T-cell (primary cell): Measurements from ENCODE around the gene CDK5RAP1. TPM values are rescaled to one million over a fixed set of nuclear protein-coding genes. Genes with fewer than 3 reads are reported as not detected.

Experiments used
- ATAC-seq, 4 experiments: fragments of 200-7000 bp in 3 of 4; fragments of 150-1000 bp in 1 of 4; cut with Tn5 transposase; replicated peaks in 1 of 4; 1 replicate in 3 of 4; 2 replicates in 1 of 4; pipeline ENCODE4 v1.10.0; 2021; ENCODE audit warnings: moderate library complexity in 3 of 4, mild to moderate bottlenecking in 2 of 4, moderate number of reproducible peaks in 1 of 4
- CTCF ChIA-PET, 2 donors: fragments of 300-600 bp; sonication (Branson Sonifier 250); formaldehyde crosslinking; loops; one replicate each; lab custom pipeline; 2022; ENCODE audit warnings: antibody characterized with exemption in 2 of 2; lab: Charles Lee
- POLR2A ChIA-PET, 2 donors: fragments of 300-600 bp; sonication (Branson Sonifier 250); formaldehyde crosslinking; loops; one replicate each; lab custom pipeline; 2022; ENCODE audit warnings: antibody characterized with exemption in 2 of 2; lab: Charles Lee
- DNase-seq, 35 experiments: peaks; one replicate each; pipeline versions ENCODE4 v3.0.0 to v3.0.0-alpha.2; 2013 to 2023
- H3K27ac ChIP-seq: one replicate; pipeline ENCODE4 v1.5.1; 2013; ENCODE audit warnings: low read length
- H3K27me3 ChIP-seq, 2 experiments: replicated peaks in 1 of 2; 1 replicate in 1 of 2; 2 replicates in 1 of 2; pipeline versions ENCODE4 v1.6.1 to v1.7.0; 2013; ENCODE audit warnings: low read length in 1 of 2, mixed read lengths in 1 of 2; ENCODE audit not compliant: control insufficient read depth in 2 of 2, insufficient read depth in 2 of 2; ENCODE audit errors: extremely low read depth in 1 of 2
- H3K36me3 ChIP-seq, 2 donors: 1 replicate in 1 of 2; 2 replicates in 1 of 2; pipeline versions ENCODE4 v1.6.1 to v1.7.0; 2013; ENCODE audit warnings: low read length in 1 of 2; ENCODE audit not compliant: control insufficient read depth in 2 of 2, insufficient read depth in 1 of 2; ENCODE audit errors: extremely low read depth in 1 of 2
- H3K4me1 ChIP-seq, 2 experiments: 1 replicate in 1 of 2; 2 replicates in 1 of 2; pipeline versions ENCODE4 v1.6.1 to v1.7.0; 2013; ENCODE audit warnings: low read length in 2 of 2, mixed read lengths in 1 of 2; ENCODE audit not compliant: insufficient read depth in 2 of 2, control insufficient read depth in 1 of 2; ENCODE audit errors: extremely low read depth in 1 of 2
- H3K4me3 ChIP-seq, 2 donors: 1 replicate in 1 of 2; 2 replicates in 1 of 2; pipeline versions ENCODE4 v1.5.1 to v1.7.0; 2013; ENCODE audit warnings: mild to moderate bottlenecking in 2 of 2, low read length in 1 of 2, moderate library complexity in 1 of 2; ENCODE audit not compliant: control insufficient read depth in 1 of 2; ENCODE audit errors: extremely low read depth in 1 of 2
- H3K9me3 ChIP-seq: 2 replicates; pipeline ENCODE4 v1.7.0; 2013
- H3K27ac Mint-ChIP-seq, 2 donors: one replicate each; pipeline ENCODE4 v1.8.0; 2020 to 2021; ENCODE audit warnings: mild to moderate bottlenecking in 2 of 2, mixed read lengths in 2 of 2
- H3K27me3 Mint-ChIP-seq, 2 donors: one replicate each; pipeline ENCODE4 v1.8.0; 2021 to 2022; ENCODE audit warnings: mixed read lengths in 2 of 2
- H3K36me3 Mint-ChIP-seq: one replicate; pipeline ENCODE4 v1.8.0; 2021; ENCODE audit warnings: mixed read lengths
- H3K4me1 Mint-ChIP-seq, 3 donors: one replicate each; pipeline ENCODE4 v1.8.0; 2020 to 2022; ENCODE audit warnings: mixed read lengths in 3 of 3, mild to moderate bottlenecking in 1 of 3
- H3K4me3 Mint-ChIP-seq, 3 donors: one replicate each; pipeline ENCODE4 v1.8.0; 2020 to 2022; ENCODE audit warnings: mild to moderate bottlenecking in 3 of 3, mixed read lengths in 3 of 3, moderate library complexity in 3 of 3
- H3K9me3 Mint-ChIP-seq, 3 donors: one replicate each; pipeline ENCODE4 v1.8.0; 2020 to 2022; ENCODE audit warnings: mixed read lengths in 3 of 3
- WGBS: methylation state at CpG from one replicate; pipeline ENCODE4 v1.1.5; 2013; ENCODE audit warnings: missing lambda C conversion rate; ENCODE audit not compliant: insufficient coverage; 5-methylcytosine and 5-hydroxymethylcytosine counted together
- total RNA-seq, 35 experiments: library from RNA in 6 of 35; stranded (reverse) in 6 of 35; fragments of 120-200 nt in 1 of 35; gene quantifications; one replicate each; pipeline versions ENCODE4 v1.2.1 to v1.2.4 and lab custom pipeline; 2013 to 2026

Gene CDK5RAP1
- total RNA-seq, 5 donors from 2014 or later (not counting 1 experiment from before 2014, with no cell fraction given) = 42.1 to 54.3 (median 49.1) TPM

- no peaks in the 10 kb centered on the region for H3K4me1 ChIP-seq
- no peaks in the 10 kb centered on the region for H3K9me3 ChIP-seq
- H3K4me3 Mint-ChIP-seq = no peak overlapping the region
- H3K4me1 Mint-ChIP-seq = no peaks in the 10 kb centered on the region
- DNase-seq = no peak
- no peak for ATAC-seq
- ChIA-PET POLR2A (no interaction called here), CTCF (no interaction called here)
- H3K36me3 Mint-ChIP-seq = no peaks in the 10 kb centered on the region
- 86% methylated on average over 16 of the region's 20 CpGs for WGBS
- no peak overlapping the region for H3K4me3 ChIP-seq
- H3K27me3 ChIP-seq = peaks cover 2 to 24% of the 10 kb centered on the region in 2 experiments
- no peak overlapping the region for H3K27ac Mint-ChIP-seq
- H3K27ac ChIP-seq = no peak overlapping the region
- H3K36me3 ChIP-seq = no peaks in the 10 kb centered on the region
- peaks cover 7 to 11% of the 10 kb centered on the region in 2 donors for H3K27me3 Mint-ChIP-seq
- no peaks in the 10 kb centered on the region for H3K9me3 Mint-ChIP-seq
These were observed 68.3 kb downstream of the CDK5RAP1 start for GRCh38 chr20:33332905-33333456.

GRCh38 chr20:33328157-33329137 lies 72.9 kb downstream of the CDK5RAP1 start:
- CTCF ChIA-PET = no interaction called here
- Mint-ChIP-seq H3K27ac (no peak overlapping the region), H3K4me3 (no peak overlapping the region), H3K4me1 (no peaks in the 10 kb centered on the region), H3K36me3 (no peaks in the 10 kb centered on the region), H3K27me3 (peaks cover 11 to 23% of the 10 kb centered on the region in 2 donors), H3K9me3 (no peaks in the 10 kb centered on the region)
- DNase-seq (no peak), ATAC-seq (no peak)
- H3K27ac ChIP-seq = no peak overlapping the region
- no peak overlapping the region for H3K4me3 ChIP-seq
- POLR2A ChIA-PET = no interaction called here
- 55% methylated on average over 6 of the region's 23 CpGs for WGBS
- H3K9me3 ChIP-seq = no peaks in the 10 kb centered on the region
- H3K36me3 ChIP-seq = no peaks in the 10 kb centered on the region
- H3K4me1 ChIP-seq = no peaks in the 10 kb centered on the region
- H3K27me3 ChIP-seq = peaks cover 2 to 46% of the 10 kb centered on the region in 2 experiments

- no peaks in the 10 kb centered on the region for H3K9me3 Mint-ChIP-seq
- H3K27me3 Mint-ChIP-seq = peaks cover 12 to 35% of the 10 kb centered on the region in 2 donors
- H3K36me3 Mint-ChIP-seq = no peaks in the 10 kb centered on the region
- ATAC-seq (no peak), DNase-seq (no peak)
- no peak overlapping the region for H3K4me3 ChIP-seq
- no peaks in the 10 kb centered on the region for H3K4me1 Mint-ChIP-seq
- H3K27ac ChIP-seq = no peak overlapping the region
- H3K4me1 ChIP-seq = no peaks in the 10 kb centered on the region
- WGBS = 100% methylated on average over 1 of the region's 2 CpGs
- H3K9me3 ChIP-seq = no peaks in the 10 kb centered on the region
- peaks cover 2 to 52% of the 10 kb centered on the region in 2 experiments for H3K27me3 ChIP-seq
- ChIA-PET CTCF (no interaction called here), POLR2A (no interaction called here)
- H3K4me3 Mint-ChIP-seq = no peak overlapping the region
- H3K27ac Mint-ChIP-seq = no peak overlapping the region
- no peaks in the 10 kb centered on the region for H3K36me3 ChIP-seq
These were observed 76.0 kb downstream of the CDK5RAP1 start for GRCh38 chr20:33325350-33325749.

GRCh38 chr20:33323236-33323635 lies 78.1 kb downstream of the CDK5RAP1 start:
- ATAC-seq (no peak), DNase-seq (no peak)
- Histone ChIP-seq H3K9me3 (no peaks in the 10 kb centered on the region), H3K4me1 (no peaks in the 10 kb centered on the region), H3K27me3 (peaks cover 0 to 56% of the 10 kb centered on the region in 2 experiments), H3K27ac (no peak overlapping the region), H3K4me3 (no peak overlapping the region), H3K36me3 (no peaks in the 10 kb centered on the region)
- Mint-ChIP-seq H3K4me3 (no peak overlapping the region), H3K27me3 (peaks cover 8 to 33% of the 10 kb centered on the region in 2 donors), H3K27ac (no peak overlapping the region), H3K9me3 (no peaks in the 10 kb centered on the region), H3K4me1 (no peaks in the 10 kb centered on the region), H3K36me3 (no peaks in the 10 kb centered on the region)
- WGBS = 71% methylated on average over 7 of the region's 8 CpGs
- ChIA-PET CTCF (no interaction called here), POLR2A (interaction anchor here in 1 of 2 donors (0.5 kb wide), 1 partner anchor 171 kb away, joined by 5 read pairs; no protein-coding TSS in a partner anchor)

- Histone ChIP-seq H3K4me3 (no peak overlapping the region), H3K9me3 (no peaks in the 10 kb centered on the region), H3K27ac (no peak overlapping the region), H3K4me1 (no peaks in the 10 kb centered on the region), H3K27me3 (peaks cover 0 to 57% of the 10 kb centered on the region in 2 experiments), H3K36me3 (no peaks in the 10 kb centered on the region)
- WGBS = no CpG with 5 or more reads among the region's 3 CpGs
- POLR2A ChIA-PET = no interaction called here
- peaks cover 8 to 31% of the 10 kb centered on the region in 2 donors for H3K27me3 Mint-ChIP-seq
- H3K27ac Mint-ChIP-seq = no peak overlapping the region
- H3K4me1 Mint-ChIP-seq = no peaks in the 10 kb centered on the region
- H3K36me3 Mint-ChIP-seq = no peaks in the 10 kb centered on the region
- CTCF ChIA-PET = no interaction called here
- no peaks in the 10 kb centered on the region for H3K9me3 Mint-ChIP-seq
- DNase-seq = no peak
- no peak overlapping the region for H3K4me3 Mint-ChIP-seq
- no peak for ATAC-seq
These were observed 78.9 kb downstream of the CDK5RAP1 start for GRCh38 chr20:33322456-33322855.

- peaks cover 5 to 29% of the 10 kb centered on the region in 2 donors for H3K27me3 Mint-ChIP-seq
- no peak for ATAC-seq
- no peak for DNase-seq
- POLR2A ChIA-PET = no interaction called here
- H3K4me3 Mint-ChIP-seq = no peak overlapping the region
- no peaks in the 10 kb centered on the region for H3K9me3 Mint-ChIP-seq
- no peaks in the 10 kb centered on the region for H3K9me3 ChIP-seq
- H3K4me1 Mint-ChIP-seq = no peaks in the 10 kb centered on the region
- no peaks in the 10 kb centered on the region for H3K36me3 ChIP-seq
- no peak overlapping the region for H3K4me3 ChIP-seq
- H3K27ac Mint-ChIP-seq = no peak overlapping the region
- H3K36me3 Mint-ChIP-seq = no peaks in the 10 kb centered on the region
- peaks cover 0 to 63% of the 10 kb centered on the region in 2 experiments for H3K27me3 ChIP-seq
- CTCF ChIA-PET = no interaction called here
- 72% methylated on average over 8 of the region's 10 CpGs for WGBS
- H3K27ac ChIP-seq = no peak overlapping the region
- no peaks in the 10 kb centered on the region for H3K4me1 ChIP-seq
These were observed 81.3 kb downstream of the CDK5RAP1 start for GRCh38 chr20:33320006-33320405.
